ENCODE measurements around the gene ADRA1B.

DNA sequence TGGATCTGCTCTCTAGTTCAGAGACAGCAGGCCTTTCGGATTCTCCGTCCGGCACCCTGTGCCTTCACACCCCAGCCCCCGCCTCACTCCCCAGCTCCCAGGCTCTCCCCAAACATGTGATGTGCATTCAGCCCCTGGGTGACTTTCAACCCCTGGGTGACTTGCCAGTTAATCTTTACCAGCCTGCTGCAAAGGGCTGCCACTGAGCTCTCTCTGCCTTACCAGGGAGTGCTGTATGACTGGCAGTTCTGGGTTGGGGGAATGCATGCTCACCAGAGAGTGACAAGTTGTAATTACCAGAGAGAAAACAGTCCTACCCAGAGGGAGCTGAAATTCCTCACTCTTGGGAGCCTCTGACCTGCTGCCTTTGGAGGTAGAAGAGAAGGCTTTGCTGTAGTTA lies 4.9 kb upstream of the ADRA1B start:
- TF ChIP-seq, protein P1, sequence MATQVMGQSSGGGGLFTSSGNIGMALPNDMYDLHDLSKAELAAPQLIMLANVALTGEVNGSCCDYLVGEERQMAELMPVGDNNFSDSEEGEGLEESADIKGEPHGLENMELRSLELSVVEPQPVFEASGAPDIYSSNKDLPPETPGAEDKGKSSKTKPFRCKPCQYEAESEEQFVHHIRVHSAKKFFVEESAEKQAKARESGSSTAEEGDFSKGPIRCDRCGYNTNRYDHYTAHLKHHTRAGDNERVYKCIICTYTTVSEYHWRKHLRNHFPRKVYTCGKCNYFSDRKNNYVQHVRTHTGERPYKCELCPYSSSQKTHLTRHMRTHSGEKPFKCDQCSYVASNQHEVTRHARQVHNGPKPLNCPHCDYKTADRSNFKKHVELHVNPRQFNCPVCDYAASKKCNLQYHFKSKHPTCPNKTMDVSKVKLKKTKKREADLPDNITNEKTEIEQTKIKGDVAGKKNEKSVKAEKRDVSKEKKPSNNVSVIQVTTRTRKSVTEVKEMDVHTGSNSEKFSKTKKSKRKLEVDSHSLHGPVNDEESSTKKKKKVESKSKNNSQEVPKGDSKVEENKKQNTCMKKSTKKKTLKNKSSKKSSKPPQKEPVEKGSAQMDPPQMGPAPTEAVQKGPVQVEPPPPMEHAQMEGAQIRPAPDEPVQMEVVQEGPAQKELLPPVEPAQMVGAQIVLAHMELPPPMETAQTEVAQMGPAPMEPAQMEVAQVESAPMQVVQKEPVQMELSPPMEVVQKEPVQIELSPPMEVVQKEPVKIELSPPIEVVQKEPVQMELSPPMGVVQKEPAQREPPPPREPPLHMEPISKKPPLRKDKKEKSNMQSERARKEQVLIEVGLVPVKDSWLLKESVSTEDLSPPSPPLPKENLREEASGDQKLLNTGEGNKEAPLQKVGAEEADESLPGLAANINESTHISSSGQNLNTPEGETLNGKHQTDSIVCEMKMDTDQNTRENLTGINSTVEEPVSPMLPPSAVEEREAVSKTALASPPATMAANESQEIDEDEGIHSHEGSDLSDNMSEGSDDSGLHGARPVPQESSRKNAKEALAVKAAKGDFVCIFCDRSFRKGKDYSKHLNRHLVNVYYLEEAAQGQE (IDR thresholded peaks at IDR 0.05; ENCODE audit: insufficient read depth in 1 of 2, low read depth in 2 of 2, low read length in 2 of 2), result no peak
- TF ChIP-seq POLR2AphosphoS5 (IDR thresholded peaks at IDR 0.05; ENCODE audit: low read depth, low read length), result no peak
- TF ChIP-seq FOXP2 (optimal IDR thresholded peaks at IDR 0.05; ENCODE audit: borderline replicate concordance, extremely low read depth, extremely low read length, insufficient read depth), result no peak
- TF ChIP-seq TAF1 (IDR thresholded peaks at IDR 0.05; ENCODE audit: borderline replicate concordance, insufficient read depth, low read length), result no peak
- no peak for TF ChIP-seq SIN3A (IDR thresholded peaks at IDR 0.05; ENCODE audit: borderline replicate concordance, insufficient read depth, low read length)
